Fibroblast of lung (primary cell): ENCODE results near the gene PLXNA4. TPM values are rescaled to one million over a fixed set of nuclear protein-coding genes. Genes with fewer than 3 reads are reported as not detected.

ENCODE experiments used
- DNase-seq, 2 donors: peaks; one replicate each; pipeline versions ENCODE4 v3.0.0 to v3.0.0-alpha.2; 2010; ENCODE audit warnings: low read depth in 2 of 2
- H2AFZ ChIP-seq: 2 replicates; pipeline ENCODE4 v1.5.1; 2012; ENCODE audit warnings: low read length, control low read depth, inconsistent platforms
- H3K27ac ChIP-seq: 2 replicates; pipeline ENCODE4 v1.5.1; 2011; ENCODE audit warnings: low read length, control low read depth; ENCODE audit not compliant: insufficient read depth
- H3K27me3 ChIP-seq: 2 replicates; pipeline ENCODE4 v1.5.1; 2011; ENCODE audit warnings: mild to moderate bottlenecking, low read length; ENCODE audit not compliant: control insufficient read depth, insufficient read depth
- H3K36me3 ChIP-seq: 2 replicates; pipeline ENCODE4 v1.5.1; 2011; ENCODE audit warnings: low read length; ENCODE audit not compliant: control insufficient read depth, insufficient read depth
- H3K4me1 ChIP-seq: 2 replicates; pipeline ENCODE4 v1.5.1; 2011; ENCODE audit warnings: low read length; ENCODE audit not compliant: control insufficient read depth, insufficient read depth; ENCODE audit errors: extremely low read depth
- H3K4me2 ChIP-seq: 2 replicates; pipeline ENCODE4 v1.5.1; 2011; ENCODE audit warnings: low read length, control low read depth; ENCODE audit not compliant: insufficient read depth; ENCODE audit errors: extremely low read depth
- H3K4me3 ChIP-seq, 4 experiments: fragments of 200-600 bp in 1 of 4; sonication (generic) in 1 of 4; replicated peaks in 1 of 4; 2 replicates each; pipeline ENCODE4 v1.5.1; 2011 to 2016; ENCODE audit warnings: low read length in 4 of 4, low read depth in 3 of 4, mild to moderate bottlenecking in 3 of 4, control low read depth in 2 of 4, inconsistent platforms in 1 of 4, mixed read lengths in 1 of 4; ENCODE audit not compliant: insufficient read depth in 1 of 4; ENCODE audit errors: control extremely low read depth in 1 of 4
- H3K79me2 ChIP-seq: 2 replicates; pipeline ENCODE4 v1.5.1; 2012; ENCODE audit warnings: mild to moderate bottlenecking, low read length, inconsistent platforms; ENCODE audit not compliant: control insufficient read depth, insufficient read depth
- H3K9ac ChIP-seq: 2 replicates; pipeline ENCODE4 v1.5.1; 2011; ENCODE audit warnings: mild to moderate bottlenecking, low read length, control low read depth; ENCODE audit not compliant: insufficient read depth
- H3K9me3 ChIP-seq: 2 replicates; pipeline ENCODE4 v1.5.1; 2012; ENCODE audit warnings: low read depth, low read length; ENCODE audit not compliant: control insufficient read depth, insufficient read depth
- H4K20me1 ChIP-seq: 2 replicates; pipeline ENCODE4 v1.5.1; 2011; ENCODE audit warnings: low read length; ENCODE audit not compliant: control insufficient read depth, insufficient read depth; ENCODE audit errors: extremely low read depth
- CTCF ChIP-seq, 2 donors: IDR thresholded peaks in 1 of 2; conservative IDR thresholded peaks in 1 of 2; 1 replicate in 1 of 2; 2 replicates in 1 of 2; pipeline ENCODE4 v1.5.1; 2011 to 2012; ENCODE audit warnings: low read length in 2 of 2, control low read depth in 1 of 2, inconsistent platforms in 1 of 2, low read depth in 1 of 2, mild to moderate bottlenecking in 1 of 2
- EZH2 ChIP-seq: IDR thresholded peaks from 2 replicates; pipeline ENCODE4 v1.5.1; 2012; ENCODE audit warnings: low read length, control low read depth, mild to moderate bottlenecking; ENCODE audit errors: missing control alignments
- polyA plus RNA-seq, 2 donors: library from polyadenylated mRNA; depleted of rRNA in 1 of 2; stranded (reverse) in 1 of 2; unstranded in 1 of 2; fragments of >200 nt; gene quantifications; 2 replicates each; pipeline ENCODE4 v1.2.1, GENCODE V29; 2011 to 2012; ENCODE audit warnings: missing spikeins in 1 of 2
- total RNA-seq: library from RNA; depleted of rRNA; stranded (reverse); fragments of >200 nt; gene quantifications from 2 replicates; pipeline ENCODE4 v1.2.1, GENCODE V29; 2014

Gene PLXNA4
- total and polyA plus RNA-seq, 2 donors (not counting 1 experiment from before 2014, with no cell fraction given) = 1.2 to 1.5 TPM

- Histone ChIP-seq H3K79me2 (no peaks in the 10 kb centered on the region), H3K4me2 (no peak overlapping the region), H3K9ac (no peak overlapping the region), H3K4me3 (no peak overlapping the region), H4K20me1 (no peaks in the 10 kb centered on the region), H3K9me3 (no peaks in the 10 kb centered on the region), H3K36me3 (no peaks in the 10 kb centered on the region), H3K27ac (no peak overlapping the region), H2AFZ (no peak overlapping the region), H3K4me1 (no peaks in the 10 kb centered on the region), H3K27me3 (no peaks in the 10 kb centered on the region)
- peak in 1 of 2 donors; percentile 35 for DNase-seq
- no peak for TF ChIP-seq CTCF (conservative IDR thresholded peaks at IDR 0.05 in 1 of 2, IDR thresholded peaks at IDR 0.05 in 1 of 2; ENCODE audit: low read depth in 1 of 2, low read length in 2 of 2)
- TF ChIP-seq EZH2 = no peak
These were observed 384.9 kb downstream of the PLXNA4 start for GRCh38 chr7:132191418-132191817.

DNA sequence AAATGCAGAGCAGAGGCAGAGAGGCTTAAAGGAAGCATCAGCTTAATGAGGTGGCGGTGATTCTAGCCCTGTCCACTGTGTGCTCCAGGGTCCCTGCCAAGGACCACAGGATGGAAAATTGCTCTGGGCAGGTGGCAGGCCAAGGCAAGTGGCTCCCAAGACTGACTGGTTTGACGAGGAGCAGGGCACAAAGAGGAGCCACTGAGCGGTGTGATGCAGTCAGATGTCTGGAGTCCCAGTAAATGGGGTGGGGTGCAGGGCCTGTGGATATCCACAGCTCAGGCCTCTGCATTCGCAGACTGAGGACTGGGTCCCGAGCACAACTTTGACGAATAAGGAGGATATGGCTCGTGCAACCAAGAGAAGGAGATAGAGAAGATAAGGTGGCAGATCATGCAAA is 385.6 kb downstream of the PLXNA4 start:
- no peaks in the 10 kb centered on the region for H3K27me3 ChIP-seq
- H3K9ac ChIP-seq = no peak overlapping the region
- no peak overlapping the region for H3K27ac ChIP-seq
- H3K4me2 ChIP-seq = no peak overlapping the region
- DNase-seq = no peak
- TF ChIP-seq EZH2 (no peak), CTCF (conservative IDR thresholded peaks at IDR 0.05 in 1 of 2, IDR thresholded peaks at IDR 0.05 in 1 of 2; ENCODE audit: low read depth in 1 of 2, low read length in 2 of 2) (no peak)
- no peaks in the 10 kb centered on the region for H3K9me3 ChIP-seq
- no peak overlapping the region for H3K4me3 ChIP-seq
- H3K4me1 ChIP-seq = no peaks in the 10 kb centered on the region
- no peak overlapping the region for H2AFZ ChIP-seq
- no peaks in the 10 kb centered on the region for H3K36me3 ChIP-seq
- H3K79me2 ChIP-seq = no peaks in the 10 kb centered on the region
- H4K20me1 ChIP-seq = no peaks in the 10 kb centered on the region

- TF ChIP-seq CTCF (conservative IDR thresholded peaks at IDR 0.05 in 1 of 2, IDR thresholded peaks at IDR 0.05 in 1 of 2; ENCODE audit: low read depth in 1 of 2, low read length in 2 of 2) (no peak), EZH2 (no peak)
- Histone ChIP-seq H3K36me3 (no peaks in the 10 kb centered on the region), H3K4me3 (no peak overlapping the region), H4K20me1 (no peaks in the 10 kb centered on the region), H3K27me3 (no peaks in the 10 kb centered on the region), H3K79me2 (no peaks in the 10 kb centered on the region), H3K9ac (no peak overlapping the region), H3K9me3 (no peaks in the 10 kb centered on the region), H3K4me1 (no peaks in the 10 kb centered on the region), H3K27ac (no peak overlapping the region), H3K4me2 (no peak overlapping the region), H2AFZ (no peak overlapping the region)
- DNase-seq = no peak
These were observed 386.4 kb downstream of the PLXNA4 start for GRCh38 chr7:132189881-132190280.
